NCI-H345 treated with DMSO at 0.1 percent for 48 hours (cell line): Measurements from ENCODE around the gene ARMC3.
"Not testable (repeated sequence)": the region's sequence is repeated elsewhere in the genome, so short reads cannot be mapped to it uniquely, and the experiment has no call there.

Source experiments
- DNase-seq: peaks from one replicate; lab custom pipeline; 2025; ENCODE audit not compliant: unreplicated experiment; lab: John Stamatoyannopoulos, UW

The ARMC3 gene

DNA sequence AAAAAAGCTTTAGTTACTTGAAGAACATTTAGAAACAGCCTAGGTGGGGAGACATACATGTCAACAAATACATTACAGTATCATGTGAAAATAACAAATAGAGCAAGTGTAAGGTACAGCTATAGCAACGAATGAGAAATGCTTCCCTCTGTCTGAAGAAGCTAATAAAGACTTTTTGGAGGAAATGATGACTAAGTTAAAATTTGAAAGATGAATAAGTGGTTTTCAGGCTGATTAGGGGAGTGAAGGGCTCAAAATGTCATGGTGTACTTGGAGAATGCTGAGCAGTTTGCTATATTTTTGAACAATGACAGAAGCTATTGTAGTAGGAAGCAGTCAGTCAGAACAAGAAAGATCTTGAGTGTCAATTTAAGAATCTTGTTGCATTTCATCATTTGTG is 2.8 kb upstream of the ARMC3 start:
- DNase-seq = no peak

DNA sequence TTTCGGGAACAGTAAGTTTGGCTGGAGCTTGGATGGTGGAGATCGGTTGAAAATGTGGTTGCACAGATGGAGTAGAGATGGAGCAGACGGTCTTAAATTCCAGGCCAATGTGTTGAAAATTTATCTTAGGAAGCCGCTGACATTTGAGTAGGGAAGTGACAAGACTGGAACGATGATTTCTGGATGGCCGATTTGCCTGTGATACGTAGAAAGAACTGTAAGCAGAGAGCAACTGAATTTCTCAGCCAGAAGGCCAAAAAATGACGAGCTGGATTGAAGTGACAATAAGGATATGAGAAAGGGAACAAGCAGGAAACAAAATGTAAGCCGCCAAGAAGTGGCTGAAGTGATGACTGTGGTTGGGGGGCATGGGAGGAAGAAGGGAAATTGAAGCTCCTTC is 687 bp upstream of the ARMC3 start:
- no peak for DNase-seq

DNA sequence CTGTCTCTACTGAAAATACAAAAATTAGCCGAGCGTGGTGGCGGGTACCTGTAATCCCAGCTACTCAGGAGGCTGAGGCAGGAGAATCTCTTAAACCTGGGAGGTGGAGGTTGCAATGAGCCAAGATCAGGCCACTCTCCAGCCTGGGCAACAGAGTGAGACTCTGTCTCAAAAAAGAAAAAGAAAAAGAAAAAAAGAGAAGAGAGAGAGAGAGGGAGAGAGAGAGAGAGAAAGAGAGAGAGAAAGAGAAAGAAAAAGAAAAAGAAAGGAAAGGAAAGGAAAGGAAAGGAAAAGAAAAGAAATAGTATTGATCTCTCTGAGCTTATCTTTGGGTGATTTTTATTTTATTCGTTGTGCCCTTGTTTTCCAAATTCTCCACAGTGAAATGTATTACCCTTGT is 1.2 kb downstream of the ARMC3 start:
- not testable (repeated sequence) for DNase-seq

- DNase-seq = no peak
Measured at GRCh38 chr10:22931948-22932347, 4.1 kb downstream of the ARMC3 start.

- no peak for DNase-seq
Measured at GRCh38 chr10:22932626-22933370, 4.9 kb downstream of the ARMC3 start.

DNA sequence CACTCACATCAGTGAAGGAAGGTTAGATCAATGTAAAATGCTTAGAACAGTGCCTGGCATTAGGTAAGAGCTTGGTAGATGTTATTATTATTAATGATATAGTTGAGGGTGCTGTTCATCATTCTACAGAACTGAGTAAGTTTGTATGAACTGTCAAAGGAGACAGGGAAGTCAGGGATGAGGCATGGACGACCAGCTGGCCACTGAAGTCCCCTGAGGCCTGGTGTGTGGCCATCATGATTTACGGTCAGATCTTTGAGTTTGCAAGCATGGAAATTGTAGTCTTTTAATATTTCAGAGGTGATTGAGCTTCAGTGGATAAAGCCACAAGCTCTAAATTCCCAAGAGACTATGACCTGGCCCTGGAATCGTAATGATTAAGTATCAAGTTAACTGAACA is 6.9 kb downstream of the ARMC3 start:
- no peak for DNase-seq

- no peak for DNase-seq
Measured at GRCh38 chr10:22942437-22942836, 14.6 kb downstream of the ARMC3 start.

DNA sequence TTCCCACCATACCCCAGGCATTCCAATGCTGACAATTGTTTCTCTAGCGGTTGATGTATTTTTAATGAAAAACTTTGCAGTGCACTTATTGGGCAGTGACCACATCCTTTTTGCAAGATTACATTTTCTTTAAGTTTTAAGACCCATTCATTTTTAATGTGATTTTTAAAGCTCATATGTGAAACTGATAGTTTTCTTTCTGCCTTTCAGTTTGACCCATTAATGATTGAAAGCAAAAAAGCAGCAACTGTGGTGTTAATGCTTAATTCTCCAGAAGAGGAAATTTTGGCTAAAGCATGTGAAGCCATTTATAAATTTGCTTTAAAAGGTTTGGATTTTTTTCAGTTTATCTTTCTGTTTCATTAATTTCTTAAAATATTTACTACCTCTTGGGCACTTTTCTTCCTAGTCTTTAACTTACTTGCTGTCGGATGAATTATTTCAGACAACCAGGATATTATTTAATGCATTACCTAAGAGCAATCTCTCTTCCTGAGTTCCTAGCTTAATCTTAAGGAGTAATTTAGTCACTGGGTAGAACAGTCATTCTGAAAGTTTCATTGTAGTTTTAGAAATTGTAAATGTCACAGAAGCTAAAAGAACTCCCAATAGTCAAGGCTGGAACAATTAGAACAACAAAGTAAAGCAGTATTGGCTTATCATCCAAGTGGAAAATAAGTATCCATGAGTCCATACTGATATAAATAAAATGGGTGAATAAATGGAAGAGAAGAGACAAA is 18.3 kb downstream of the ARMC3 start:
- no peak for DNase-seq

- DNase-seq = no peak
Measured at GRCh38 chr10:22954970-22955369, 27.1 kb downstream of the ARMC3 start.

DNA sequence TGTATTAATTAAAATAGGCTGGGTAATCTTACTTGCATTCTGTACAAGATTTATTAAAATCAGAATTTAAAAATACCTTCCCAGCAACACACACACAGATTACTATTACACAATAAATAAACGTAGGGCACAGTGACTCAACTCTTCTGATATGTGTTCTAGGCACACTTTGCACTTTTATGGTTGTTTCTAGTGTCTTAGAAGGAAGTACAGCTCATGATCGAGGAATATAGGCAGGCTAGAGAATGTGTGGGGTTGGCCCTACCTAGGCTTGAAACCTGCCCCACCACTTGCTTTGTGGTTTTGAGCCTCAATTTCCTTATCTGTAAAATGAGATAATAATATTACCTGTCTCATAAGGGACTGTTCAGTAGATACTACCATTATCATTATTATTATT is 30.5 kb downstream of the ARMC3 start:
- DNase-seq = no peak

DNA sequence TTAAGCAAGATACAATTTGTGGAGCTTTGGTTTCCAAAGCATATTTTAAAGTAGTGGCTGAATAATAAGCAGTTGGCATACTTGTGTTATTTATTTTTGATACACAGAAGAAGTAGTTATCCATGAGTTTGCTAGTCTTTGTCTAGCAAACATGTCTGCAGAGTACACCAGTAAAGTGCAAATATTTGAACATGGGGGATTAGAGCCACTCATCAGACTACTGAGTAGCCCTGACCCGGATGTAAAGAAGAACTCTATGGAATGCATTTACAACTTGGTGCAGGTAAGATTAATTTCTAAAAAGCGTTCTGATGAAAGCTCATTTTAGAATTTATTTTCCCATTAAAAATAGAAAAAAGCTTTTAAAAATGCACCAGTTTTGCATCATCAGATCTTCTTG is 31.4 kb downstream of the ARMC3 start:
- DNase-seq = no peak

- no peak for DNase-seq
Measured at GRCh38 chr10:22959950-22960349, 32.1 kb downstream of the ARMC3 start.

DNA sequence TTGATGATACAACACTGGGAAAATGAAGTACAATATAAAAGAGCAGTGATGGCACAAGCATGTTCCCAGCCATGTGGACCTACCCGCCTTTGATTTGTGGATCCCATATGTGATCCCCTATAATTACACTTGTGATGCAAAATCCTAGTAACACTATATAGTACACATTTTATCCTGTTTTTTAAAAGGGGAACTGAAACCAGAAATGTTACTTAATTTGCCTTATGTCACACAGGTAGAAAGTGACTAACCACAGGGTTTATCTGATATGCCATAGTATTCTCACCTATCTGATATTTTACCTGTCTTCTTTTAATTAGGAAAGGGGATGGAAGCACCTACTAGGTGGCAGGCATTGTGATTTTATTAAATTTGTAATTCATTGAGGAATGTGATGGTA is 35.0 kb downstream of the ARMC3 start:
- no peak for DNase-seq

GRCh38 chr10:22969704-22970103 is 41.9 kb downstream of the ARMC3 start:
- DNase-seq = no peak

DNA sequence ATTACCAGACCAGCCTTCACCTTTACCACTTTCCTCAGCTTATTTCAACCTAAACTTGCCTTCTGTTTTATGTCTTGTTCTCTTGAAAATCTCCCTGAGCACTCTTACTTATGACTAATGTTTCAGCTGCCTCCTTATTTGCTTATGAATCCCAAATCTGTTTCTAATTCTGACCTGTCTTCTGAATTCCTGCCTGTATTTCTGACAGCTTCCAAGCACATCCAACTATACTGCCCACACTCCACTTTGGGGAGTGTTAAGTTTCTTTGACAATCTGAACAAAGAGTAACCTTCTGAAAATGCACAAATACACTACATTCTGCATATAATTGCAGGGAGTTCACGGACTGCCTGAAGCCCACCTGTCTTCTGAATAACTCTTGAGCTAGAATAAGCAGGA is 48.7 kb downstream of the ARMC3 start:
- no peak for DNase-seq

- DNase-seq = no peak
Measured at GRCh38 chr10:22977751-22978150, 49.9 kb downstream of the ARMC3 start.

DNA sequence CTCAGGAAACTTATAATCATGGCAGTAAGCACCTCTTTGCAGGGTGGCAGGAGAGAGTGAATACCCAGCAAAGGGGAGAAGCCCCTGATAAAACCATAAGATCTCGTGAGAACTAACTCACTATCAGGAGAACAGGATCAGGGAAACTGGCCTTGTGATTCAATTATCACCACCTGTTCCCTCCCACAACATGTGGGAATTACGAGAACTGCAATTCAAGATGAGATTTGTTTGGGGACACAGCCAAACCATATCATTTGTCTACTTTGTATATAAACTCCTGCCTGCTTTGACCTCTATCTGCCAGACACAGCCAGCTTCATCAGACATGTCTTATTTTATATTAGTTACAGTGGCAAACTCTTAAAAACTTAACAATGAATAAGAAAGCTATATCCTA is 50.4 kb downstream of the ARMC3 start:
- no peak for DNase-seq

GRCh38 chr10:22978918-22979317 is 51.1 kb downstream of the ARMC3 start:
- no peak for DNase-seq

- no peak for DNase-seq
Measured at GRCh38 chr10:22980822-22981221, 53.0 kb downstream of the ARMC3 start.

DNA sequence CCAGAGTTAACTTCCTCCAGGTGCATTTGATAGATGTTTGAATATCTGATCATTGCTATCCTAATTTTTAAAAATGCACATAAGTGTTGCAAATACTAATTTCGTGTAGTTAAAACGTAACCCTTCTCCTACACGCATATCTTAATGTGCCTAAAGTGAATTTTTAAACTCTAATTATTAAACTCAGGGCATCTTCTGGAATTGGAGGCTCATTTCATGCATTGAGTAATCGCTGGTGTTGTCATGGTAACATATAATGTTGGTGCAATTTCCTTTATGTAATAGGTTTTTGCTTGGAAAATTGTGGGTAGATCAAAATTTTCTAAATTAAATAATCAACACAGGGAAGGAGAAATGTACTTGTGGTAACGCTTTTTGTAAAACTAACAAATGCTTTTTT is 56.2 kb downstream of the ARMC3 start:
- DNase-seq = no peak

DNA sequence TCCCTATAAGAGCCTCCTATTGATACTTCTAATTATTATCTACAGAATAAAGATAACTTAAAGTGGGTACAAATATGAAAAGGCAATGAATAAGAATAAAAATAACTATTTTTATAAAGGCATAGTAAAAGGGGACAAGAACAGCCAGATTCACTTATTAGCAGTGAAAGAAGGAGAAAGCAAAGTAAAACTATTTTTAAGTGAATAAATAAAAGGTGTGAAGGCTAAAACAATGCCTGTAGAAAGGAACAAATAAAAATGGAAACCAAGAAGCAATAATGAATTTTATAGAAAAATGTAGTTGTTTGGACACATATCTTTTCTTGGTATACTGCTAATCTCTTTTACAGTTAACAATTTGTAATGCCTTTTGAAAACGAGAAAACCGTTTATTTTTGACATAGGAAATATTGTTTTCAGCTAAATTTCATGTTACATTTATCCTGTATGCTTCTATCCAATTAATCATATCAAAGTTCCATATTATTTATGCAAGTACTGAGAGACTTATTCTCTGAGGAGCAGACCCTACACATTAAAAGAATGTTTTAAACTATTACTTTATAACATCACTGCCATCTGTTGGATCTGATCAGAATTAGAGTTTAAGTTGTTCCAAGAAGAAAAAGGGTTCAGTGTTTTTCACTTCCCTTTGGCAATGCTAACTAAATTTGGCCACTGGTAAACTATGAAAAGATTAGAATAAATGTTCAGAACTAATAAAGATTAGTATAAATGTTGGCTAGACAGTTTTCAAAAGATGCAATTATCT is 59.1 kb downstream of the ARMC3 start:
- DNase-seq = peak; percentile 26
